DND-41 (cell line): ENCODE data around the gene SZRD1.

Experiments
- EZH2 ChIP-seq: IDR thresholded peaks from 3 replicates; pipeline ENCODE4 v1.6.1; 2012; ENCODE audit warnings: borderline replicate concordance, low read depth, mild to moderate bottlenecking, moderate library complexity, low read length, inconsistent platforms; ENCODE audit not compliant: severe bottlenecking
- TF ChIP-seq, protein P1 (sequence below): IDR thresholded peaks from 2 replicates; pipeline ENCODE4 v1.5.1; 2012; ENCODE audit warnings: borderline replicate concordance, low read length, moderate library complexity, mild to moderate bottlenecking; ENCODE audit not compliant: poor library complexity, severe bottlenecking; ENCODE audit errors: extremely low read depth

DNA sequence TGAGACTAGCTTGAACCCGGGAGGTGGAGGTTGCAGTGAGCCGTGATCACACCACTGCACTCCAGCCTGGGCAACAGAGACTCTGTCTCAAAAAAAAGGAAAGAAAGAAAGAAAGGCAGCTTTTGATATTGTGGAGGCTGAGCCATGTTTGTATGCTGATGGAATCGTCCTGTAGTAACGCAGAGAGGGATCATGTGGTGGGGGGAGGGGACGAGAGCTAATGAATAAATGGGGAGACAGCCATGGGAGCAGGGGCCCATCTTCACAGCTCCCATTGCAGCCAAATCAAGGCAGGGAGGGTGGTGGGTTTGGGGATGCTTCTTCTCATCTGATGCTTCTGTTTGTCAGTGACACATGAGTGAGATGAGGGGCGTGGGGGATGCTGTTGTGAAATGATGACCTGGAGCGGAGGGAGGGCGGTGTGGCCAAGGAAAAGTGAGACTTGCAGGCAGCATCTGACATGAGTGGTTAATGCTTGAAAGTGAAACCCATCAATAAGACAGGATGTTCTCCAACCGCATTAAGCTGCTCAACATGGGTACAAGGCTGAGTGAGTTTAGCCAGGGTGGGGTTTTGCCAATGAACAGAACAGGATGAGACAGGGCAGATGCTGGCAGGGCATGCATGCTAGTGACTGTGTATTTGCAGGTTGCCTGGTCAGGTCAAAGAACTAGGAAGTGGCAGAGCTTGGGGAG lies 53.5 kb downstream of the SZRD1 start:
- TF ChIP-seq, protein P1, sequence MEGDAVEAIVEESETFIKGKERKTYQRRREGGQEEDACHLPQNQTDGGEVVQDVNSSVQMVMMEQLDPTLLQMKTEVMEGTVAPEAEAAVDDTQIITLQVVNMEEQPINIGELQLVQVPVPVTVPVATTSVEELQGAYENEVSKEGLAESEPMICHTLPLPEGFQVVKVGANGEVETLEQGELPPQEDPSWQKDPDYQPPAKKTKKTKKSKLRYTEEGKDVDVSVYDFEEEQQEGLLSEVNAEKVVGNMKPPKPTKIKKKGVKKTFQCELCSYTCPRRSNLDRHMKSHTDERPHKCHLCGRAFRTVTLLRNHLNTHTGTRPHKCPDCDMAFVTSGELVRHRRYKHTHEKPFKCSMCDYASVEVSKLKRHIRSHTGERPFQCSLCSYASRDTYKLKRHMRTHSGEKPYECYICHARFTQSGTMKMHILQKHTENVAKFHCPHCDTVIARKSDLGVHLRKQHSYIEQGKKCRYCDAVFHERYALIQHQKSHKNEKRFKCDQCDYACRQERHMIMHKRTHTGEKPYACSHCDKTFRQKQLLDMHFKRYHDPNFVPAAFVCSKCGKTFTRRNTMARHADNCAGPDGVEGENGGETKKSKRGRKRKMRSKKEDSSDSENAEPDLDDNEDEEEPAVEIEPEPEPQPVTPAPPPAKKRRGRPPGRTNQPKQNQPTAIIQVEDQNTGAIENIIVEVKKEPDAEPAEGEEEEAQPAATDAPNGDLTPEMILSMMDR: no peak
- TF ChIP-seq EZH2: no peak
